ENCODE results near the gene PIF1.
A peak's percentile ranks its signal among the peaks of the same experiment; 100 is the strongest.

Gene PIF1, protein sequence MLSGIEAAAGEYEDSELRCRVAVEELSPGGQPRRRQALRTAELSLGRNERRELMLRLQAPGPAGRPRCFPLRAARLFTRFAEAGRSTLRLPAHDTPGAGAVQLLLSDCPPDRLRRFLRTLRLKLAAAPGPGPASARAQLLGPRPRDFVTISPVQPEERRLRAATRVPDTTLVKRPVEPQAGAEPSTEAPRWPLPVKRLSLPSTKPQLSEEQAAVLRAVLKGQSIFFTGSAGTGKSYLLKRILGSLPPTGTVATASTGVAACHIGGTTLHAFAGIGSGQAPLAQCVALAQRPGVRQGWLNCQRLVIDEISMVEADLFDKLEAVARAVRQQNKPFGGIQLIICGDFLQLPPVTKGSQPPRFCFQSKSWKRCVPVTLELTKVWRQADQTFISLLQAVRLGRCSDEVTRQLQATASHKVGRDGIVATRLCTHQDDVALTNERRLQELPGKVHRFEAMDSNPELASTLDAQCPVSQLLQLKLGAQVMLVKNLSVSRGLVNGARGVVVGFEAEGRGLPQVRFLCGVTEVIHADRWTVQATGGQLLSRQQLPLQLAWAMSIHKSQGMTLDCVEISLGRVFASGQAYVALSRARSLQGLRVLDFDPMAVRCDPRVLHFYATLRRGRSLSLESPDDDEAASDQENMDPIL

DNA sequence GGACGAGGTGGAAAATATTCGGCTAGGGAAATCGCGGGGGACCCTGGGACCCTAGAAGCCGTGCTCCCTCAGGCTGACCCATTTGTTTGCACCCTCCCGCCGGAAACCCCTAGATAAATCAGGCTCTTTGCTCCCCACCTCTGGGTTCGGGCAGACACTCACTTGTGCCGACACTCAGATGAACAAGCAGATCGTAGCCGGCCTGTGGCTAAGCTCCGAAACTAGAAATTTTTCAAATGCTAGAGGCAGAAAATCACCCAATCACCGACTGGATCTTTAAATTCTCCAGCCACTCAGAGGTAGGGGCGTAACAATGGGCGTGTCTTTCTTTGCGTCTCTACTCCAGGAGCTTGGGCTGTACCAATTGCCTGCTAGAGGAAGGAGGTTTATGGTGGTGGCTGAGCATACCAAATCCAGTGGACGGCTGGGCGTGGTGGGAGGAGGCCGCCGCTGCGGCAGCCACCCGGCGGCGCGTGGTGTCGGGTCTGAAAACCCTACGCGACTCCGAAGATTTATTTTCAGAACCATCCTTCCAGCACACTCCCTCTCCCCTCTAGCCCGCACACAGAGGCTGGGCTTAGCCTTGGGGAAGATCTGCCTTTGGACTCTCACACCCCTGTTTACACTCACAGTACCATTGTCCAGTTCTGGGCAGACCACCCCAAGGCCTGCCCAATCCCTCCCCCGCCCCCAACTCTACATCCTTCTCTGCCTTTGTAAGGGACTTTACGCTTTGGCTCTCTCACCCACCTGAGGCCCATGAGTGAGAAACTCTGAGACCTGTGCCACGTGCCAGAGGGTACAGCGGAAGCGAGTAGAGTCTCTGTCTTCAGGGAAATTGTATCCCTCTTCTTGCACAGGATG, at the start of gene PIF1:
Gene PIF1, minus strand, starts transcription at position 217 of the 864 bp plus-strand sequence. CDS start 1,312 bp downstream, outside the sequence.
- FAIRE-seq (no peak), DNase-seq (ENCODE audit: insufficient read length, low spot score) (peak; percentile 77)
- TF ChIP-seq, protein P1, sequence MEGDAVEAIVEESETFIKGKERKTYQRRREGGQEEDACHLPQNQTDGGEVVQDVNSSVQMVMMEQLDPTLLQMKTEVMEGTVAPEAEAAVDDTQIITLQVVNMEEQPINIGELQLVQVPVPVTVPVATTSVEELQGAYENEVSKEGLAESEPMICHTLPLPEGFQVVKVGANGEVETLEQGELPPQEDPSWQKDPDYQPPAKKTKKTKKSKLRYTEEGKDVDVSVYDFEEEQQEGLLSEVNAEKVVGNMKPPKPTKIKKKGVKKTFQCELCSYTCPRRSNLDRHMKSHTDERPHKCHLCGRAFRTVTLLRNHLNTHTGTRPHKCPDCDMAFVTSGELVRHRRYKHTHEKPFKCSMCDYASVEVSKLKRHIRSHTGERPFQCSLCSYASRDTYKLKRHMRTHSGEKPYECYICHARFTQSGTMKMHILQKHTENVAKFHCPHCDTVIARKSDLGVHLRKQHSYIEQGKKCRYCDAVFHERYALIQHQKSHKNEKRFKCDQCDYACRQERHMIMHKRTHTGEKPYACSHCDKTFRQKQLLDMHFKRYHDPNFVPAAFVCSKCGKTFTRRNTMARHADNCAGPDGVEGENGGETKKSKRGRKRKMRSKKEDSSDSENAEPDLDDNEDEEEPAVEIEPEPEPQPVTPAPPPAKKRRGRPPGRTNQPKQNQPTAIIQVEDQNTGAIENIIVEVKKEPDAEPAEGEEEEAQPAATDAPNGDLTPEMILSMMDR (IDR thresholded peaks at IDR 0.05; ENCODE audit: insufficient read depth, missing control alignments), result no peak

DNA sequence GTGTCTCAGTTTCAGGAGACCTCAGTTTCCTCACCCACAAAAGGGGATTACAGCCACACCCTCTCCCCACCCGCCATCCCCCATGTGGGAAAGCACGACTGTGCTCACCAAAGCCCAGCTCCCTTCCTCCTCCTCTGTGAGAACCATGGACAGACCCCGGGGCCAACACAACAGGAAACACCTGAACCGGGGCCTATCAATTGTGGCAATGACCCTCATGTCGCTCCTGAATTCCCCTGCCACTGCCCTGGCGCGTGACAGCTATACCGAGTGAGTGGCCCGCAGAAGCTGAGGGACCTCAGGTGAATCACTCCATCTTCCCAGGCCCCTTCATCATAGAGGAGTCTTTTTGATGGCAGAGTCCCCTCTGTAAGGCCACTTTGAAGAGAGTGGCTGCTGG, 44.9 kb upstream of the PIF1 start:
- no peak for FAIRE-seq
- DNase-seq (ENCODE audit: insufficient read length, low spot score), result no peak
- TF ChIP-seq, protein P1 (IDR thresholded peaks at IDR 0.05; ENCODE audit: insufficient read depth, missing control alignments), result no peak

DNA sequence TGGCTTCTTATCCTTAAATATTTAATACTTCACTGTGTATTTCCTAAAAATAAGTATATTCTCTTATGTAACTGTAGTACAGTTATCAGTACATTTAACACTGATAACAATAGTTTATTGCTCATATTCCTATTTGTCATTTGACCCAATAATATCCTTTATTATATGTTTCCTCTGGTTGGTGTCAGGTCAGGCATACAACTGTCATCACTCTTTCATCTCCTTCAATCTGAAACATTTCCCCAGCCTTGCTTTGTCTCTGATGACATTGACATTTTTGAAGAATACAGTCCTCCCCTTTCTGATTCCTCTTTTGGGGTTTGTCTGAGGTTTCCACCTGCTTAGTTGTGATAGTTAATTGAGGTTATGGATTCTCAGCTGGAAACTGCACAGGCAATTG, 44.1 kb upstream of the PIF1 start:
- FAIRE-seq, result no peak
- TF ChIP-seq, protein P1 (IDR thresholded peaks at IDR 0.05; ENCODE audit: insufficient read depth, missing control alignments), result no peak
- no peak for DNase-seq (ENCODE audit: insufficient read length, low spot score)

GRCh38 chr15:64865998-64866520, 40.6 kb upstream of the PIF1 start:
- no peak for FAIRE-seq
- TF ChIP-seq, protein P1 (IDR thresholded peaks at IDR 0.05; ENCODE audit: insufficient read depth, missing control alignments), result no peak
- no peak for DNase-seq (ENCODE audit: insufficient read length, low spot score)

DNA sequence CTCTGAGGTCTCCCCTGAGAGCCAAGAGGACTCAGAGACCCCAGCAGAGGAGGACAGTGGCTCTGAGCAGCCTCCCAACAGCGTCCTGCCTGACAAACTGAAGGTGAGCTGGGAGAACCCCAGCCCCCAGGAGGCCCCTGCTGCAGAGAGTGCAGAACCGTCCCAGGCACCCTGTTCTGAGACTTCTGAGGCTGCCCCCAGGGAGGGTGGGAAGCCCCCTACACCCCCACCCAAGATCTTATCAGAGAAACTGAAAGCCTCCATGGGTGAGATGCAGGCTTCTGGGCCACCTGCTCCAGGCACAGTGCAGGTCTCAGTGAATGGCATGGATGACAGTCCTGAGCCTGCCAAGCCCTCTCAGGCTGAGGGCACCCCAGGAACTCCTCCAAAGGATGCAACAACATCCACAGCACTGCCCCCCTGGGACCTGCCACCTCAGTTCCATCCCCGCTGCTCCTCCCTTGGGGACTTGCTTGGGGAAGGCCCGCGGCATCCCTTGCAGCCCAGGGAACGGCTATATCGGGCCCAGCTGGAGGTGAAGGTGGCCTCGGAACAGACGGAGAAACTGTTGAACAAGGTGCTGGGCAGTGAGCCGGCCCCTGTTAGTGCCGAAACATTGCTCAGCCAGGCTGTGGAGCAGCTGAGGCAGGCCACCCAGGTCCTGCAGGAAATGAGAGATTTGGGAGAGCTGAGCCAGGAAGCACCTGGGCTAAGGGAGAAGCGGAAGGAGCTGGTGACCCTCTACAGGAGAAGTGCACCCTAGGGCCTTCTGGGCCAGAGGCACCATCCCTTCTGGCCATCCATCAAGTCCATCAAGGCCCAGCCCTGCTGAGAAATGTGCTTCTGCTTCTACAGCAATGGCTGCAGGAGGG, 39.9 kb upstream of the PIF1 start:
- no peak for FAIRE-seq
- no peak for DNase-seq (ENCODE audit: insufficient read length, low spot score)
- TF ChIP-seq, protein P1 (IDR thresholded peaks at IDR 0.05; ENCODE audit: insufficient read depth, missing control alignments), result no peak

- no peak for FAIRE-seq
- TF ChIP-seq, protein P1 (IDR thresholded peaks at IDR 0.05; ENCODE audit: insufficient read depth, missing control alignments), result no peak
Measured at GRCh38 chr15:64864068-64864467, 38.6 kb upstream of the PIF1 start.

More at GRCh38 chr15:64864068-64864467, 38.6 kb upstream of the PIF1 start:
- no peak for DNase-seq (ENCODE audit: insufficient read length, low spot score)
